Measurements from ENCODE around the gene XPC.

XPC gene

GRCh38 chr3:14147066-14147435 is 31.4 kb downstream of the XPC start:
- H3K27ac ChIP-seq: no peak overlapping the region
- TF ChIP-seq ZFX (IDR thresholded peaks at IDR 0.05): no peak
- TF ChIP-seq, protein P1, sequence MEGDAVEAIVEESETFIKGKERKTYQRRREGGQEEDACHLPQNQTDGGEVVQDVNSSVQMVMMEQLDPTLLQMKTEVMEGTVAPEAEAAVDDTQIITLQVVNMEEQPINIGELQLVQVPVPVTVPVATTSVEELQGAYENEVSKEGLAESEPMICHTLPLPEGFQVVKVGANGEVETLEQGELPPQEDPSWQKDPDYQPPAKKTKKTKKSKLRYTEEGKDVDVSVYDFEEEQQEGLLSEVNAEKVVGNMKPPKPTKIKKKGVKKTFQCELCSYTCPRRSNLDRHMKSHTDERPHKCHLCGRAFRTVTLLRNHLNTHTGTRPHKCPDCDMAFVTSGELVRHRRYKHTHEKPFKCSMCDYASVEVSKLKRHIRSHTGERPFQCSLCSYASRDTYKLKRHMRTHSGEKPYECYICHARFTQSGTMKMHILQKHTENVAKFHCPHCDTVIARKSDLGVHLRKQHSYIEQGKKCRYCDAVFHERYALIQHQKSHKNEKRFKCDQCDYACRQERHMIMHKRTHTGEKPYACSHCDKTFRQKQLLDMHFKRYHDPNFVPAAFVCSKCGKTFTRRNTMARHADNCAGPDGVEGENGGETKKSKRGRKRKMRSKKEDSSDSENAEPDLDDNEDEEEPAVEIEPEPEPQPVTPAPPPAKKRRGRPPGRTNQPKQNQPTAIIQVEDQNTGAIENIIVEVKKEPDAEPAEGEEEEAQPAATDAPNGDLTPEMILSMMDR (conservative IDR thresholded peaks at IDR 0.05): no peak

DNA sequence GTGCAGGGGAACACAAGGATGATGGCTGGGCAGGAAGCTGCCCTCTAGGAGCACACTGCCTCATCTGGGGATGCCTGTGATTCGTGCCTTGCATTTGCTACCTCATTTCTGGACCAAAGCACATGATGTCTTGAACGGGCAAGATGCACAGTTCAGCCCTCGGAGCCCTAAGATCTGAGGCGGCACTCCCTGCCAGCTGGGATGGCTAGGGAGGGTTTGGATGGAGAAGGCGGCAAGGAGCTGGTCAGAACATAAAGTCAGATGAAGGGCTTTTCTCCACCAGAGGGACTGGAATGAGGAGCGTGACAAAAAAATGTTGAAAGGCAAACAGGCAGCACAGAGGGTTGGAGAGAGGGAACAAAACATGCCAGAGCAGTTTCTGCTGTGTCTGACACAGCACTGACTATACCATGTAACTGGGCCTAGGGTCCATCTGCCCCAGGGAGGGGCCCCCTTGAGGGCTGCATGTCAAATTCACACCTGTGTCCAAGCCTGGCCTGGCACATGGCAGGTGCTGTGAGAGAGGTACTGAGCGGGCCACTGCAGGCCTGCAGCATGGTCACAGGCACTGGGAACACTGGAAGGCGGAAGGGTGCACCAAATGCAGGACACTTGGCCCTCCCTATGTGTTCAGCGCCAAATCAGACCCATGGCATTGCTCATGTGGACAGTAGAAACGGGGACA is 31.9 kb downstream of the XPC start:
- TF ChIP-seq ZFX (IDR thresholded peaks at IDR 0.05): no peak
- TF ChIP-seq, protein P1 (conservative IDR thresholded peaks at IDR 0.05): no peak
- no peak overlapping the region for H3K27ac ChIP-seq

GRCh38 chr3:14145670-14146380 is 32.6 kb downstream of the XPC start:
- TF ChIP-seq, protein P1 (conservative IDR thresholded peaks at IDR 0.05): no peak
- no peak for TF ChIP-seq ZFX (IDR thresholded peaks at IDR 0.05)
- H3K27ac ChIP-seq: no peak overlapping the region

DNA sequence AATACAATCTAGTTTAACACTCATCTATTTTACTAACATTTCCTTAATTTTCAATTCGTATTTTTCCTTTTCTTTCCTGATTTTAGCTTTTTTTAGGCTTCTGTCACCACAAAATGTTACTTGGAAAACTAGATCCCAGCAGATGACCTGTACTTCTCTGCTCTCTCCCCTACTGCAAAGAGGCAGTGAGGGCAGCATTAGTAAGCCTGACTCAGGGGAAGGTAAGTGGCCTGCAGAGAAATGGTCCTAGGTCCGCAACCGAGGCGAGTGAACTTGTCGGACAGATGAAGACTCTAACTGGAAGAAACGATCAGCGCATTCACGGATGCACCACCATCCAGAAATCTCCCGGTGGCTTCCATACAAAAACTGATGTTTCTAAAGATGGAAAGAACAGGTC is 33.2 kb downstream of the XPC start:
- H3K27ac ChIP-seq: no peak overlapping the region
- TF ChIP-seq ZFX (IDR thresholded peaks at IDR 0.05): no peak
- TF ChIP-seq, protein P1 (conservative IDR thresholded peaks at IDR 0.05): no peak

- H3K27ac ChIP-seq: no peak overlapping the region
- TF ChIP-seq, protein P1 (conservative IDR thresholded peaks at IDR 0.05): no peak
- no peak for TF ChIP-seq ZFX (IDR thresholded peaks at IDR 0.05)
Measured at GRCh38 chr3:14144423-14145075, 33.9 kb downstream of the XPC start.

GRCh38 chr3:14143271-14144225 is 34.9 kb downstream of the XPC start:
- TF ChIP-seq ZFX (IDR thresholded peaks at IDR 0.05): no peak
- TF ChIP-seq, protein P1 (conservative IDR thresholded peaks at IDR 0.05): no peak
- no peak overlapping the region for H3K27ac ChIP-seq

Measured in C4-2B (cell line).